ENCODE data around the gene RAB15. TPM values are rescaled to one million over a fixed set of nuclear protein-coding genes. Genes with fewer than 3 reads are reported as not detected.

RAB15 gene
- total and polyA plus RNA-seq, 2 of the 8 experiments (the other 6 are each of a cell fraction or from before 2014, with no cell fraction given): 38.8 to 58.1 TPM

GRCh38 chr14:65002586-65003210, 30.6 kb upstream of the RAB15 start (continued):
- TF ChIP-seq CBX8 (IDR thresholded peaks at IDR 0.05; ENCODE audit: borderline replicate concordance, low read depth, low read length) (no peak), BCL11A (IDR thresholded peaks at IDR 0.05; ENCODE audit: low read depth in 2 of 2, low read length in 2 of 2) (no peak), SAP30 (IDR thresholded peaks at IDR 0.05; ENCODE audit: insufficient read depth, insufficient replicate concordance, low read length) (no peak), SIX5 (IDR thresholded peaks at IDR 0.05; ENCODE audit: low read depth, low read length) (no peak), TEAD4 (IDR thresholded peaks at IDR 0.05; ENCODE audit: low read depth, low read length) (no peak), YY1 (IDR thresholded peaks at IDR 0.05; ENCODE audit: low read depth, low read length) (no peak), CBX5 (IDR thresholded peaks at IDR 0.05; ENCODE audit: low read depth, low read length) (no peak), SRF (IDR thresholded peaks at IDR 0.05; ENCODE audit: low read depth, low read length) (no peak), CHD1 (IDR thresholded peaks at IDR 0.05; ENCODE audit: low read depth, low read length) (no peak)

All from H1 (cell line).